ENCODE data around the gene CADPS. TPM values are rescaled to one million over a fixed set of nuclear protein-coding genes. Genes with fewer than 3 reads are reported as not detected.

The CADPS gene
- total RNA-seq, 1 experiment from 2014 or later, result not detected

- H3K27ac ChIP-seq (ENCODE audit: low read length), result no peak overlapping the region
- DNase-seq (no peak), ATAC-seq (no peak)
- H3K36me3 ChIP-seq (ENCODE audit: low read depth, low read length), result no peaks in the 10 kb centered on the region
- no peaks in the 10 kb centered on the region for H3K27me3 ChIP-seq (ENCODE audit: low read length)
- intact Hi-C loops (cut with micrococcal nuclease), result no loop called here
- no peak overlapping the region for H3K4me2 ChIP-seq (ENCODE audit: low read length)
- peaks cover 3% of the 10 kb centered on the region; the same call in 1 of the 2 replicates for H3K9me3 ChIP-seq (ENCODE audit: low read length)
- no peak for TF ChIP-seq CTCF (conservative IDR thresholded peaks at IDR 0.05; ENCODE audit: low read depth, low read length)
- TF ChIP-seq EZH2phosphoT487 (IDR thresholded peaks at IDR 0.05; ENCODE audit: borderline replicate concordance, low read length), result no peak
- TF ChIP-seq EZH2 (IDR thresholded peaks at IDR 0.05; ENCODE audit: low read length, unreplicated experiment), result no peak
- no peaks in the 10 kb centered on the region for H3K4me1 ChIP-seq (ENCODE audit: insufficient read depth, low read length)
- H2AFZ ChIP-seq (ENCODE audit: low read length), result no peak overlapping the region
- BruUV-seq (replicated peaks), result no TSS peak
- no peak overlapping the region for H3K4me3 ChIP-seq (ENCODE audit: low read length)
- no peaks in the 10 kb centered on the region for H3K9me2 ChIP-seq (replicated peaks; ENCODE audit: low read length)
- ChIA-PET POLR2A (ENCODE audit: unreplicated experiment) (no interaction called here), CTCF (no interaction called here)
- H3K79me2 ChIP-seq (ENCODE audit: low read length), result no peaks in the 10 kb centered on the region
- H4K20me1 ChIP-seq (ENCODE audit: low read length), result no peaks in the 10 kb centered on the region
- H3K9ac ChIP-seq (ENCODE audit: low read length), result no peak overlapping the region
- no peaks in the 10 kb centered on the region for H3F3A ChIP-seq (ENCODE audit: low read length, unreplicated experiment)
These were observed 56.9 kb downstream of the CADPS start for GRCh38 chr3:62818347-62818746.

- H3K27ac ChIP-seq (ENCODE audit: low read length), result no peak overlapping the region
- no peak for TF ChIP-seq CTCF (conservative IDR thresholded peaks at IDR 0.05; ENCODE audit: low read depth, low read length)
- TF ChIP-seq EZH2 (IDR thresholded peaks at IDR 0.05; ENCODE audit: low read length, unreplicated experiment), result no peak
- no peak for TF ChIP-seq EZH2phosphoT487 (IDR thresholded peaks at IDR 0.05; ENCODE audit: borderline replicate concordance, low read length)
- no peak overlapping the region for H3K4me3 ChIP-seq (ENCODE audit: low read length)
- no peaks in the 10 kb centered on the region for H3K9me2 ChIP-seq (replicated peaks; ENCODE audit: low read length)
- H4K20me1 ChIP-seq (ENCODE audit: low read length), result no peaks in the 10 kb centered on the region
- no peak overlapping the region for H2AFZ ChIP-seq (ENCODE audit: low read length)
- ChIA-PET POLR2A (ENCODE audit: unreplicated experiment) (no interaction called here), CTCF (no interaction called here)
- H3F3A ChIP-seq (ENCODE audit: low read length, unreplicated experiment), result no peaks in the 10 kb centered on the region
- H3K9ac ChIP-seq (ENCODE audit: low read length), result no peak overlapping the region
- H3K9me3 ChIP-seq (ENCODE audit: low read length), result peaks cover 3% of the 10 kb centered on the region; the same call in 1 of the 2 replicates
- no peak overlapping the region for H3K4me2 ChIP-seq (ENCODE audit: low read length)
- no peaks in the 10 kb centered on the region for H3K4me1 ChIP-seq (ENCODE audit: insufficient read depth, low read length)
- no peaks in the 10 kb centered on the region for H3K27me3 ChIP-seq (ENCODE audit: low read length)
- H3K36me3 ChIP-seq (ENCODE audit: low read depth, low read length), result no peaks in the 10 kb centered on the region
- DNase-seq, result no peak
- no peaks in the 10 kb centered on the region for H3K79me2 ChIP-seq (ENCODE audit: low read length)
- no peak for ATAC-seq
- no TSS peak for BruUV-seq (replicated peaks)
- intact Hi-C loops (cut with micrococcal nuclease), result no loop called here
These were observed 57.5 kb downstream of the CADPS start for GRCh38 chr3:62817678-62818077.

GRCh38 chr3:62815981-62816380 is 59.2 kb downstream of the CADPS start:
- Histone ChIP-seq H3K27ac (ENCODE audit: low read length) (no peak overlapping the region), H3K9me2 (replicated peaks; ENCODE audit: low read length) (no peaks in the 10 kb centered on the region), H3K9ac (ENCODE audit: low read length) (no peak overlapping the region), H2AFZ (ENCODE audit: low read length) (no peak overlapping the region), H3K27me3 (ENCODE audit: low read length) (no peaks in the 10 kb centered on the region), H4K20me1 (ENCODE audit: low read length) (no peaks in the 10 kb centered on the region), H3F3A (ENCODE audit: low read length, unreplicated experiment) (no peaks in the 10 kb centered on the region), H3K36me3 (ENCODE audit: low read depth, low read length) (no peaks in the 10 kb centered on the region), H3K79me2 (ENCODE audit: low read length) (no peaks in the 10 kb centered on the region), H3K4me2 (ENCODE audit: low read length) (no peak overlapping the region), H3K9me3 (ENCODE audit: low read length) (peaks cover 3% of the 10 kb centered on the region; the same call in 1 of the 2 replicates), H3K4me3 (ENCODE audit: low read length) (no peak overlapping the region), H3K4me1 (ENCODE audit: insufficient read depth, low read length) (no peaks in the 10 kb centered on the region)
- TF ChIP-seq CTCF (conservative IDR thresholded peaks at IDR 0.05; ENCODE audit: low read depth, low read length), result no peak
- no peak for TF ChIP-seq EZH2phosphoT487 (IDR thresholded peaks at IDR 0.05; ENCODE audit: borderline replicate concordance, low read length)
- no peak for TF ChIP-seq EZH2 (IDR thresholded peaks at IDR 0.05; ENCODE audit: low read length, unreplicated experiment)
- ChIA-PET POLR2A (ENCODE audit: unreplicated experiment) (no interaction called here), CTCF (no interaction called here)
- intact Hi-C loops (cut with micrococcal nuclease), result no loop called here
- DNase-seq (no peak), ATAC-seq (no peak)
- BruUV-seq (replicated peaks), result no TSS peak
